GM19238 (cell line): Measurements from ENCODE around the gene CD300LB.

Source experiments
- DNase-seq: peaks from one replicate; pipeline ENCODE4 v3.0.0; 2011; ENCODE audit warnings: low spot score; ENCODE audit not compliant: insufficient read length

CD300LB gene

DNA sequence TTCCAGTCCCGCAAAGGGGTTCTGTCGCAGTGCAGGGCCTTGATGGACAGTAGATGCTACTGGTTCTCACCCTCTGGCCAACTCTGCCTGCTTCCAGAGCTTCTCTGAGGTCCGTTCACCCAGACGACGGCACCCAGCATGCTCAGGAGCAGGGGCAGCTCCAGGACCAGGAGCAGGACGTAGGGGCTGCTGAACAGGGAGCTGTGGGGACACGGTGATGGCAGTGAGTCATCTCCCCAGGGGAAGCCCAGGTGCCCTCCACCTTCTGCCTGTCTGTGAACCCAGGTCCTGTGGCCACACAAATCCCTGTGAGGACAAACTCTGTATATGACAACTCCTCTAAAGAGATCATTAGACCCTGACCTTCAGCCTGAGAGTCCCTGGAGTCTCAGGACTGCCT is 18.1 kb upstream of the CD300LB start:
- DNase-seq = no peak

- no peak for DNase-seq
Measured at GRCh38 chr17:74547736-74548135, 16.5 kb upstream of the CD300LB start.

- no peak for DNase-seq
Measured at GRCh38 chr17:74547264-74547663, 16.0 kb upstream of the CD300LB start.

GRCh38 chr17:74546586-74546985 is 15.3 kb upstream of the CD300LB start:
- DNase-seq = no peak

GRCh38 chr17:74545843-74546230 is 14.6 kb upstream of the CD300LB start, which contains the start of gene CD300C:
TSS of gene CD300C (minus strand) at chr17:74546115. CDS start at chr17:74545782, 333 bp downstream.
- no peak for DNase-seq

GRCh38 chr17:74544991-74545842 is 13.9 kb upstream of the CD300LB start:
- no peak for DNase-seq

DNA sequence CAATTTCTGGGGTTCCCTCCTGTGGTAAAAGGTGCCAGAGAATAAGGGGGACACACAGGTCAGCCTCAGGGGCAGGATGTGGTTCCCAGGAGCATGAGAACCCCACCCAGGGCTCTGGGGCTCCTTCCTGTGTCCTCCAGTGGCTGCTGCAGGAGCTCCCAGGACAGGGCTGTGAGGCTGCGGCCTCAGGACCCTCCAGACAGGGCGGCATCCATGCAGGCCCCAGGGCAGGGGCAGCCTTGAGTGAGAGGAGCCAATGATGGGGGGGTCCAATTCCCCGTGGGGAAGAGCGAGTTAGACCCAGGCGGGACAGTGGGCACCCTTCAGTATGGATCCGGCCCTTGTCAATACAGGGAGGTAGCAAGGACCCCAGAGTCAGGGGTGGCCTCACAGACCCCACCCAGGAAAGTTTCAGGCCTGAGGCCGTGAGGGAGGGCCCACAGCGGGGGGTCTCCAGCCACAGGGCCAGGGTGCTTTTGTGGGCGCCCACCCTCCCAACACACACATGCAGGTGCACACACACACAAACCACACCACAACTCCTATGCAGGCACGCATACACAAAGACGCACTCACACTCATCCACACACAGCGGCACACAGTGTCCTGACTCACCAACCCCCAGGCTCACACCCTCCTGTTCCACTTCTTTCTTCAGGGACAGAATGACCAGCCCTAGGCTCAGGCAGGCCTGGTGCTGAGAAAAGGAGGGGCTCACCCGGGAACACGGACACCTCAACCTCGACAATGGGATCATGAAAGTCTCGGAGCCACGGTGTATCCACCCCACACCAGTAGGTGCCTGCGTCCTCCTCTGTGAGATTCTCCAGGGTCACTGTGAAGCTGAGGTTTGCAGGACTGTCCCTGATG is 12.9 kb upstream of the CD300LB start:
- no peak for DNase-seq

DNA sequence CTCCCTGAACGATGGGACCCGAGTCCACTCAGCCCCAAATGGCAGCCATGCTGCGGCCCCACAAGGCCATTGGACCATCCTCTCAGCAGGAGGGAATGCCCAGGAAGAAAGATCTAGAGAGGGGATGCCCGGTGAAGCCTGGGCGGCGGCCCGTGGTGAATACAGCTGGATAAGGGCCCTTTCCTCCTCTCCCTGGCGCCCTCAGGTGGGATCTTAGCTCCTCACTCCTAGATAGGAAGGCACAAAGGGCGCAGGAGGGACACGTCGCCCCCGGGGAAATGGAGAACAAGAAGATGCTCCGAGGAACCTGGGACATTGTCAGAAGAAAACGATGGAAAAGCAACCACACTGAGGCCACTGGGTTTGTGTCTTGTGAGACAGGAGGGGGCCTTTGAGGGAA is 12.1 kb upstream of the CD300LB start:
- DNase-seq = no peak

GRCh38 chr17:74542727-74543383 is 11.6 kb upstream of the CD300LB start:
- no peak for DNase-seq

DNA sequence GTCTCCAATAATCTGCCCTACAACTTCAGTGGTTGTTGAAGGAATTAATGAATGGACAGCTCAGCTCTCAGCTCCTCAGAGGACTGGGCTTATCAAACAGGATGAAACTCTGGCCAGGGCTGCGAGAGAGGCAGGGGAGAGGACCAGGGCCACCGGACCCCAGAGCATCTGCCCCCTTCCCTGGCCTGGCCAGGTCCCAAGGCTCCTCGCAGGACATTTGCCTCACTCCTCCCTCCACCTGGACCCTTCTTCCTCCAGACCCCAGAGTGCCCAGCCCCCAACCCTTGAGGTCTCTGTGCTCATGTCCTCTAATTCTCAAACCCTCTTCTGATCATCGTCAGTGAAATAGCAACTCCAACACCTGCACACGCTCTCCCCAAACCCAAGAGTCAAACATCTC is 10.9 kb upstream of the CD300LB start:
- no peak for DNase-seq

- DNase-seq = no peak
Measured at GRCh38 chr17:74541176-74542111, 10.2 kb upstream of the CD300LB start.

- DNase-seq = no peak
Measured at GRCh38 chr17:74539281-74539820, 8.1 kb upstream of the CD300LB start.

- no peak for DNase-seq
Measured at GRCh38 chr17:74536890-74537289, 5.6 kb upstream of the CD300LB start.

DNA sequence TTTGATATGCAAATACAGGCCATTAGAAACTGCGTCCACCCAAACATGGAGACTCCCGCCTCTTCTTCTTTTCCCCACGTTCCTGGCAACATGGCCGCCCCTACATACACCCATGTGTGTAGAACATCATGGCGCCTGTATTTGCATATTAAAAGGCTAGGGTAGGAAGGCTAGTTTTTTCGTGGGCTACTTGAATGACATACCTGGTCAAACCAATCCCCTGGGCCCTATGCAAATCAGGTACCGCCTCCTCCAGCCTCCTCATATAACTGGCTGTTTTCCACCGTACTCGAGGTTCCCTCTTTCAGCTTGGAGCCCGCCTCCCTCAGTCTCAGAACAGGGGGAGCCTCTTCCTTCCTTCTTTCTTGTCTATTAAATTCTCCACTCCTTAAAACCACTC is 840 bp upstream of the CD300LB start:
- no peak for DNase-seq

DNA sequence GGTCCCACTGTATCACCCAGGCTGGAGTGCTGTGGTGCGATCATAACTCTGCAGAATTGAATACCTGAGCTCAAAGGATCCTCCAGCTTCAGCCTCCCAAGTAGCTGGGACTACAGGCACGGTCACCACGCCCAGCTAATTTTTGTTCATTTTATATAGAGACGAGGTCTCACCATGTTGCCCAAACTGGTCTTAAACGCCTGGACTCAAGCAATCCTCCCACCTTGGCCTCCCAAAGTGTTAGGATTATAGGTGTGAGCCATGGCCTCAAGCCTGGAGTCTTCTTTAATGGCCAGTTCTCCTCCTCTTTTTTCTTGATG is 484 bp downstream of the CD300LB start:
- no peak for DNase-seq

DNA sequence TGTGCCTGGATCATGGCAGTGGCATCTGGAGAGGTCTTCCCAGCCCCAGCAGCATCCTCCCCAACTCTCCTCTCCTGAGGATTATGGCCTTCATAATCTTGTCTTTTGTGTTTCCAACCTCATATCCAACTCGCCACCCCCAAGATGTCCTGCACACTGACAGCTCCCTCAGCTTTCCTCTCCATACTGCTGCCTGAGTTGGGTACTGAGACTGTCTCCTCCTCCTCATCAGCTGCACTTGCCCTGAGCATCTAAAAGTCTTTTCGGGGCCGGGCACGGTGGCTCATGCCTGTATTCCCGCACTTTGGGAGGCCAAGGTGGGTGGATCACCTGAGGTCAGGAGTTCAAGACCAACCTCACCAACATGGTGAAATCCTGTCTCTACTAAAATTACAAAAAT is 2.0 kb downstream of the CD300LB start:
- no peak for DNase-seq

- DNase-seq = no peak
Measured at GRCh38 chr17:74528491-74529199, 2.6 kb downstream of the CD300LB start.

- no peak for DNase-seq
Measured at GRCh38 chr17:74527756-74528155, 3.5 kb downstream of the CD300LB start.

DNA sequence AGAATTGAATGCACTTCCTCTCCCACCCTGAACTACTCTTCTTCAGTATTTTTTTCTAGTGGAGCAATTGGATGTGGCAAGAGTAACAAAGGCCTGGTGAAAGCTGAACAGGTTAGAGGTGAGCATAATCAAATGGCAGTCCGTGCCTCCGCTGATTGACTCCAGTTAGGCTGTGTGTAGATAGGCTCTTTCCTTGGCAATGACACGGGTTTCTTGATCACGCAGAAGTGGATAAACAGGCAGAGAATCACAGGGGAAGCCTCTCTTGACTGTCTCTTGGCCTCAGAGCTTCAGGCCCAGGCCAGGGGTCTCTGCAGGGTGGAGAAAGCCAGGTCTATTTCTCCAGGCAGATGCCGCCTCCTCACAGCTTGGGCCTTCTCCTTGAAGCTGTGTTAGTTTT is 4.2 kb downstream of the CD300LB start:
- DNase-seq = no peak

- DNase-seq = no peak
Measured at GRCh38 chr17:74526681-74527080, 4.6 kb downstream of the CD300LB start.
